Fibroblast of villous mesenchyme (primary cell): ENCODE measurements around the gene LNP1. TPM values are rescaled to one million over a fixed set of nuclear protein-coding genes. Genes with fewer than 3 reads are reported as not detected.

Source experiments
- DNase-seq: peaks from one replicate; pipeline ENCODE4 v3.0.0-alpha.2; 2010; ENCODE audit warnings: low read depth
- H3K4me3 ChIP-seq: 2 replicates; pipeline ENCODE4 v1.5.1; 2011; ENCODE audit warnings: low read depth, mild to moderate bottlenecking, low read length
- CTCF ChIP-seq: IDR thresholded peaks from 2 replicates; pipeline ENCODE4 v1.5.1; 2012; ENCODE audit warnings: low read depth, mild to moderate bottlenecking, low read length; ENCODE audit not compliant: insufficient read depth
- total RNA-seq: library from RNA; depleted of rRNA; stranded (reverse); fragments of >200 nt; gene quantifications from 2 replicates; pipeline ENCODE4 v1.2.3, GENCODE V29; 2012

The LNP1 gene
- total RNA-seq, 1 donor = 4.7 TPM

- no peak overlapping the region for H3K4me3 ChIP-seq
- no peak for DNase-seq
- no peak for TF ChIP-seq CTCF
Measured at GRCh38 chr3:100456745-100457144, 55.4 kb downstream of the LNP1 start.

GRCh38 chr3:100457811-100458210, 56.5 kb downstream of the LNP1 start:
- DNase-seq = no peak
- H3K4me3 ChIP-seq = no peak overlapping the region
- TF ChIP-seq CTCF = no peak

- no peak for TF ChIP-seq CTCF
- DNase-seq = no peak
Measured at GRCh38 chr3:100458814-100459213, 57.5 kb downstream of the LNP1 start.

GRCh38 chr3:100463002-100463401, 61.7 kb downstream of the LNP1 start:
- DNase-seq = peak; percentile 78
- no peak overlapping the region for H3K4me3 ChIP-seq
- peak; percentile 78 for TF ChIP-seq CTCF

More at GRCh38 chr3:100458814-100459213, 57.5 kb downstream of the LNP1 start:
- no peak overlapping the region for H3K4me3 ChIP-seq

GRCh38 chr3:100463646-100464155, 62.4 kb downstream of the LNP1 start:
- no peak for DNase-seq

GRCh38 chr3:100465892-100466777, 64.8 kb downstream of the LNP1 start:
- DNase-seq = peak; percentile 26
- no peak for TF ChIP-seq CTCF
- no peak overlapping the region for H3K4me3 ChIP-seq

More at GRCh38 chr3:100463646-100464155, 62.4 kb downstream of the LNP1 start:
- no peak for TF ChIP-seq CTCF
- no peak overlapping the region for H3K4me3 ChIP-seq
